H1 (cell line): ENCODE results near the gene THADA.

Source experiments
- EZH2 ChIP-seq: fragments of 200-600 bp; sonication (generic); IDR thresholded peaks from 2 replicates; pipeline ENCODE4 v1.7.1; 2012; ENCODE audit warnings: low read depth, mild to moderate bottlenecking, moderate library complexity, low read length, inconsistent platforms; ENCODE audit not compliant: severe bottlenecking
- POLR2A ChIP-seq, 2 experiments: IDR thresholded peaks; 1 replicate in 1 of 2; 2 replicates in 1 of 2; pipeline ENCODE4 v1.6.1; 2011; ENCODE audit warnings: low read depth in 2 of 2, low read length in 2 of 2, mild to moderate bottlenecking in 2 of 2; ENCODE audit errors: control extremely low read depth in 1 of 2
- SIN3A ChIP-seq, 2 experiments: IDR thresholded peaks in 1 of 2; conservative IDR thresholded peaks in 1 of 2; 2 replicates each; pipeline ENCODE4 v1.6.1; 2011 to 2012; ENCODE audit warnings: low read length in 2 of 2, improper control_type of control experiment in 1 of 2, low read depth in 1 of 2, mild to moderate bottlenecking in 1 of 2
- YY1 ChIP-seq: IDR thresholded peaks from 2 replicates; pipeline ENCODE4 v1.6.1; 2011; ENCODE audit warnings: low read depth, mild to moderate bottlenecking, low read length
- TF ChIP-seq, protein P1 (sequence below): IDR thresholded peaks from 2 replicates; pipeline ENCODE4 v1.6.1; 2011; ENCODE audit warnings: low read depth, mild to moderate bottlenecking, low read length; ENCODE audit not compliant: insufficient read depth
- TF ChIP-seq, protein P2 (sequence below), 3 experiments: IDR thresholded peaks; 1 replicate in 2 of 3; 2 replicates in 1 of 3; pipeline versions ENCODE4 v1.5.1 to v1.6.1; 2011; ENCODE audit warnings: low read length in 3 of 3, mild to moderate bottlenecking in 3 of 3, inconsistent platforms in 2 of 3, low read depth in 1 of 3, moderate library complexity in 1 of 3; ENCODE audit not compliant: insufficient read depth in 1 of 3; ENCODE audit errors: control extremely low read depth in 1 of 3
- TF ChIP-seq, protein P3 (sequence below): IDR thresholded peaks from 2 replicates; pipeline ENCODE4 v1.6.1; 2012; ENCODE audit warnings: inconsistent platforms

DNA sequence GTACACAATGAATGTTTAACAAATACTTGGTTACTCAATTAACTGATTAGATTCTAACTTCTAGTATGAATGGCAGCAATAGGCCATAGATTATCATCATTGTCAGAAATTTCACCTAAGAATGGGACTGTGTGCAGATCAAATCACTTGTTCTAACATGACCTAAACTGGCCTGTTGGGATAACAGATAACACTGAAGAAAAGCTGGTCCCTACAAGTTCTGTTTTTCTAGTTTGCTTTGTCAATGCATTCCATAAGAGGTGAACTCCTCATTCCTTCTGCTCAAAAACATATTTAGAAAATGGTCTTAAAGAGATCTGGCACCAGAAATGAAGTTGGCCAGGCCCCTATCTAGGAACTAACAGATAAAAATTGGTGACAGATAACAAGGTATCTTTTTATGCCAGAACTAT lies 175.4 kb downstream of the THADA start:
- TF ChIP-seq EZH2, result no peak
- TF ChIP-seq, protein P1, sequence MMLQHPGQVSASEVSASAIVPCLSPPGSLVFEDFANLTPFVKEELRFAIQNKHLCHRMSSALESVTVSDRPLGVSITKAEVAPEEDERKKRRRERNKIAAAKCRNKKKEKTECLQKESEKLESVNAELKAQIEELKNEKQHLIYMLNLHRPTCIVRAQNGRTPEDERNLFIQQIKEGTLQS, result no peak
- no peak for TF ChIP-seq YY1
- TF ChIP-seq, protein P2, sequence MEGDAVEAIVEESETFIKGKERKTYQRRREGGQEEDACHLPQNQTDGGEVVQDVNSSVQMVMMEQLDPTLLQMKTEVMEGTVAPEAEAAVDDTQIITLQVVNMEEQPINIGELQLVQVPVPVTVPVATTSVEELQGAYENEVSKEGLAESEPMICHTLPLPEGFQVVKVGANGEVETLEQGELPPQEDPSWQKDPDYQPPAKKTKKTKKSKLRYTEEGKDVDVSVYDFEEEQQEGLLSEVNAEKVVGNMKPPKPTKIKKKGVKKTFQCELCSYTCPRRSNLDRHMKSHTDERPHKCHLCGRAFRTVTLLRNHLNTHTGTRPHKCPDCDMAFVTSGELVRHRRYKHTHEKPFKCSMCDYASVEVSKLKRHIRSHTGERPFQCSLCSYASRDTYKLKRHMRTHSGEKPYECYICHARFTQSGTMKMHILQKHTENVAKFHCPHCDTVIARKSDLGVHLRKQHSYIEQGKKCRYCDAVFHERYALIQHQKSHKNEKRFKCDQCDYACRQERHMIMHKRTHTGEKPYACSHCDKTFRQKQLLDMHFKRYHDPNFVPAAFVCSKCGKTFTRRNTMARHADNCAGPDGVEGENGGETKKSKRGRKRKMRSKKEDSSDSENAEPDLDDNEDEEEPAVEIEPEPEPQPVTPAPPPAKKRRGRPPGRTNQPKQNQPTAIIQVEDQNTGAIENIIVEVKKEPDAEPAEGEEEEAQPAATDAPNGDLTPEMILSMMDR (IDR thresholded peaks at IDR 0.05; ENCODE audit: control extremely low read depth in 1 of 3, insufficient read depth in 1 of 3, low read depth in 1 of 3, low read length in 3 of 3), result no peak
- TF ChIP-seq, protein P3, sequence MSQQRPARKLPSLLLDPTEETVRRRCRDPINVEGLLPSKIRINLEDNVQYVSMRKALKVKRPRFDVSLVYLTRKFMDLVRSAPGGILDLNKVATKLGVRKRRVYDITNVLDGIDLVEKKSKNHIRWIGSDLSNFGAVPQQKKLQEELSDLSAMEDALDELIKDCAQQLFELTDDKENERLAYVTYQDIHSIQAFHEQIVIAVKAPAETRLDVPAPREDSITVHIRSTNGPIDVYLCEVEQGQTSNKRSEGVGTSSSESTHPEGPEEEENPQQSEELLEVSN, result no peak
- no peak for TF ChIP-seq POLR2A (IDR thresholded peaks at IDR 0.05; ENCODE audit: control extremely low read depth in 1 of 2, low read depth in 2 of 2, low read length in 2 of 2)
- no peak for TF ChIP-seq SIN3A (conservative IDR thresholded peaks at IDR 0.05 in 1 of 2, IDR thresholded peaks at IDR 0.05 in 1 of 2; ENCODE audit: low read depth in 1 of 2, low read length in 2 of 2)
